Measurements from ENCODE around the gene MST1R.

MST1R gene

DNA sequence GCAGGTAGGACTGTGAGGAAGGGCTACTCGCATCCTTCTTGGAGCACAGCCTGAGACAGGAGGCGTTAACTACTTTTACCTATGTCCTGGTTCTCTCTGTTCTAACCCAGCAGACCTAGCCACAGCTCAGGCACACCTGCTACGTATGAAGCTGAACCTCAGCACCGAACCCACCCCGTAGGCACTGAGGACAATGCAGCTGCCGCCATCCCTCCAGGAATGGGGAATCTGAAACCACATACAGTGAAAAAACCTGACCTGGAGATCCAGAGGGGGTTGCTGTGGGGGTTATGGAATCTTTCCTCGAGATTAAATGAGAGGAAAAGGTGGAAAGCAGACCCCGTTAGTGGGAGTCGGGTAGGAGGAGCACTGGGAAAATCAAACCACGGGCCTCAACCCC lies 14.4 kb downstream of the MST1R start:
- ATAC-seq (ENCODE audit: insufficient read depth, low read depth), result no peak
- no peaks in the 10 kb centered on the region for H3K79me2 ChIP-seq (ENCODE audit: insufficient read depth, low read length)
- no peak overlapping the region for H3K9ac ChIP-seq (ENCODE audit: low read depth, low read length)
- TF ChIP-seq, protein P1, sequence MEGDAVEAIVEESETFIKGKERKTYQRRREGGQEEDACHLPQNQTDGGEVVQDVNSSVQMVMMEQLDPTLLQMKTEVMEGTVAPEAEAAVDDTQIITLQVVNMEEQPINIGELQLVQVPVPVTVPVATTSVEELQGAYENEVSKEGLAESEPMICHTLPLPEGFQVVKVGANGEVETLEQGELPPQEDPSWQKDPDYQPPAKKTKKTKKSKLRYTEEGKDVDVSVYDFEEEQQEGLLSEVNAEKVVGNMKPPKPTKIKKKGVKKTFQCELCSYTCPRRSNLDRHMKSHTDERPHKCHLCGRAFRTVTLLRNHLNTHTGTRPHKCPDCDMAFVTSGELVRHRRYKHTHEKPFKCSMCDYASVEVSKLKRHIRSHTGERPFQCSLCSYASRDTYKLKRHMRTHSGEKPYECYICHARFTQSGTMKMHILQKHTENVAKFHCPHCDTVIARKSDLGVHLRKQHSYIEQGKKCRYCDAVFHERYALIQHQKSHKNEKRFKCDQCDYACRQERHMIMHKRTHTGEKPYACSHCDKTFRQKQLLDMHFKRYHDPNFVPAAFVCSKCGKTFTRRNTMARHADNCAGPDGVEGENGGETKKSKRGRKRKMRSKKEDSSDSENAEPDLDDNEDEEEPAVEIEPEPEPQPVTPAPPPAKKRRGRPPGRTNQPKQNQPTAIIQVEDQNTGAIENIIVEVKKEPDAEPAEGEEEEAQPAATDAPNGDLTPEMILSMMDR (IDR thresholded peaks at IDR 0.05; ENCODE audit: borderline replicate concordance, extremely low read depth, low read length, poor library complexity, severe bottlenecking), result no peak
- no peak for TF ChIP-seq EZH2 (IDR thresholded peaks at IDR 0.05; ENCODE audit: borderline replicate concordance, low read depth, low read length, severe bottlenecking)
- H2AFZ ChIP-seq (ENCODE audit: low read depth, low read length), result no peak overlapping the region
- H4K20me1 ChIP-seq (ENCODE audit: insufficient read depth, low read length), result no peaks in the 10 kb centered on the region; the same call in 1 of the 2 replicates
- H3K36me3 ChIP-seq (ENCODE audit: insufficient read depth, low read length), result no peaks in the 10 kb centered on the region
- DNase-seq, result no peak
- H3K27me3 ChIP-seq (ENCODE audit: insufficient read depth, low read length, poor library complexity), result no peaks in the 10 kb centered on the region
- H3K4me1 ChIP-seq (ENCODE audit: insufficient read depth, low read length), result no peaks in the 10 kb centered on the region
- no peak overlapping the region for H3K27ac ChIP-seq (ENCODE audit: low read length)
- no peak overlapping the region for H3K4me2 ChIP-seq (ENCODE audit: insufficient read depth, low read length)
- no peaks in the 10 kb centered on the region for H3K9me3 ChIP-seq (ENCODE audit: insufficient read depth, low read length, severe bottlenecking)
- H3K4me3 ChIP-seq (ENCODE audit: low read depth in 1 of 2, low read length in 2 of 2), result no peak overlapping the region

GRCh38 chr3:49886922-49887265 lies 16.8 kb downstream of the MST1R start:
- no peak for TF ChIP-seq EZH2 (IDR thresholded peaks at IDR 0.05; ENCODE audit: borderline replicate concordance, low read depth, low read length, severe bottlenecking)
- TF ChIP-seq, protein P1 (IDR thresholded peaks at IDR 0.05; ENCODE audit: borderline replicate concordance, extremely low read depth, low read length, poor library complexity, severe bottlenecking), result no peak
- Histone ChIP-seq H2AFZ (ENCODE audit: low read depth, low read length) (no peak overlapping the region), H3K4me3 (ENCODE audit: low read depth in 1 of 2, low read length in 2 of 2) (no peak overlapping the region), H3K79me2 (ENCODE audit: insufficient read depth, low read length) (no peaks in the 10 kb centered on the region), H3K36me3 (ENCODE audit: insufficient read depth, low read length) (no peaks in the 10 kb centered on the region), H4K20me1 (ENCODE audit: insufficient read depth, low read length) (no peaks in the 10 kb centered on the region; the same call in 1 of the 2 replicates), H3K4me1 (ENCODE audit: insufficient read depth, low read length) (no peaks in the 10 kb centered on the region), H3K27me3 (ENCODE audit: insufficient read depth, low read length, poor library complexity) (peaks cover 4% of the 10 kb centered on the region), H3K27ac (ENCODE audit: low read length) (no peak overlapping the region), H3K4me2 (ENCODE audit: insufficient read depth, low read length) (no peak overlapping the region), H3K9ac (ENCODE audit: low read depth, low read length) (no peak overlapping the region), H3K9me3 (ENCODE audit: insufficient read depth, low read length, severe bottlenecking) (no peaks in the 10 kb centered on the region)
- no peak for ATAC-seq (ENCODE audit: insufficient read depth, low read depth)
- DNase-seq, result no peak

GRCh38 chr3:49883998-49884397 lies 19.7 kb downstream of the MST1R start:
- no peak for DNase-seq
- Histone ChIP-seq H3K36me3 (ENCODE audit: insufficient read depth, low read length) (no peaks in the 10 kb centered on the region), H3K27ac (ENCODE audit: low read length) (no peak overlapping the region), H3K79me2 (ENCODE audit: insufficient read depth, low read length) (no peaks in the 10 kb centered on the region), H3K9ac (ENCODE audit: low read depth, low read length) (no peak overlapping the region), H4K20me1 (ENCODE audit: insufficient read depth, low read length) (no peaks in the 10 kb centered on the region; the same call in 1 of the 2 replicates), H3K4me2 (ENCODE audit: insufficient read depth, low read length) (no peak overlapping the region), H2AFZ (ENCODE audit: low read depth, low read length) (no peak overlapping the region), H3K4me1 (ENCODE audit: insufficient read depth, low read length) (no peaks in the 10 kb centered on the region), H3K9me3 (ENCODE audit: insufficient read depth, low read length, severe bottlenecking) (no peaks in the 10 kb centered on the region), H3K27me3 (ENCODE audit: insufficient read depth, low read length, poor library complexity) (peaks cover 8% of the 10 kb centered on the region), H3K4me3 (ENCODE audit: low read depth in 1 of 2, low read length in 2 of 2) (no peak overlapping the region)
- no peak for TF ChIP-seq EZH2 (IDR thresholded peaks at IDR 0.05; ENCODE audit: borderline replicate concordance, low read depth, low read length, severe bottlenecking)
- TF ChIP-seq, protein P1 (IDR thresholded peaks at IDR 0.05; ENCODE audit: borderline replicate concordance, extremely low read depth, low read length, poor library complexity, severe bottlenecking), result no peak
- no peak for ATAC-seq (ENCODE audit: insufficient read depth, low read depth)

- H3K4me2 ChIP-seq (ENCODE audit: insufficient read depth, low read length), result no peak overlapping the region
- no peaks in the 10 kb centered on the region for H3K9me3 ChIP-seq (ENCODE audit: insufficient read depth, low read length, severe bottlenecking)
- H3K36me3 ChIP-seq (ENCODE audit: insufficient read depth, low read length), result no peaks in the 10 kb centered on the region
- no peaks in the 10 kb centered on the region; the same call in 1 of the 2 replicates for H4K20me1 ChIP-seq (ENCODE audit: insufficient read depth, low read length)
- H3K4me3 ChIP-seq (ENCODE audit: low read depth in 1 of 2, low read length in 2 of 2), result no peak overlapping the region
- no peak overlapping the region for H2AFZ ChIP-seq (ENCODE audit: low read depth, low read length)
- DNase-seq (no peak), ATAC-seq (ENCODE audit: insufficient read depth, low read depth) (no peak)
- H3K4me1 ChIP-seq (ENCODE audit: insufficient read depth, low read length), result no peaks in the 10 kb centered on the region
- H3K9ac ChIP-seq (ENCODE audit: low read depth, low read length), result no peak overlapping the region
- H3K27ac ChIP-seq (ENCODE audit: low read length), result no peak overlapping the region
- TF ChIP-seq EZH2 (IDR thresholded peaks at IDR 0.05; ENCODE audit: borderline replicate concordance, low read depth, low read length, severe bottlenecking), result no peak
- TF ChIP-seq, protein P1 (IDR thresholded peaks at IDR 0.05; ENCODE audit: borderline replicate concordance, extremely low read depth, low read length, poor library complexity, severe bottlenecking), result no peak
- H3K27me3 ChIP-seq (ENCODE audit: insufficient read depth, low read length, poor library complexity), result peaks cover 8% of the 10 kb centered on the region
- H3K79me2 ChIP-seq (ENCODE audit: insufficient read depth, low read length), result no peaks in the 10 kb centered on the region
Observed at GRCh38 chr3:49882166-49882565, 21.5 kb downstream of the MST1R start.
